Skeletal muscle tissue (tissue), 4 donors: ENCODE measurements around the gene STUM. TPM values are rescaled to one million over a fixed set of nuclear protein-coding genes. Genes with fewer than 3 reads are reported as not detected.

Experiments used
- H3K27ac ChIP-seq: one replicate; pipeline ENCODE4 v1.7.0; 2013; ENCODE audit warnings: mild to moderate bottlenecking, low read depth, low read length, inconsistent platforms
- H3K27me3 ChIP-seq, 3 donors: one replicate each; pipeline ENCODE4 v1.7.0; 2013; ENCODE audit warnings: low read length in 3 of 3; ENCODE audit not compliant: control insufficient read depth in 3 of 3, insufficient read depth in 3 of 3
- H3K36me3 ChIP-seq, 3 donors: one replicate each; pipeline ENCODE4 v1.7.0; 2013; ENCODE audit warnings: low read length in 3 of 3; ENCODE audit not compliant: control insufficient read depth in 3 of 3, insufficient read depth in 3 of 3
- H3K4me1 ChIP-seq, 3 donors: one replicate each; pipeline ENCODE4 v1.7.0; 2013; ENCODE audit warnings: low read length in 3 of 3, mild to moderate bottlenecking in 3 of 3; ENCODE audit not compliant: control insufficient read depth in 3 of 3, insufficient read depth in 3 of 3
- H3K4me3 ChIP-seq, 3 donors: one replicate each; pipeline ENCODE4 v1.7.0; 2013; ENCODE audit warnings: low read length in 3 of 3
- H3K9ac ChIP-seq, 3 donors: one replicate each; pipeline ENCODE4 v1.7.0; 2013; ENCODE audit warnings: low read length in 3 of 3, mild to moderate bottlenecking in 3 of 3, moderate library complexity in 2 of 3, low read depth in 1 of 3
- H3K9me3 ChIP-seq, 3 donors: one replicate each; pipeline ENCODE4 v1.7.0; 2013; ENCODE audit warnings: low read length in 3 of 3; ENCODE audit not compliant: control insufficient read depth in 3 of 3
- total RNA-seq: library from RNA; depleted of rRNA; stranded (reverse); fragments of >200 nt; gene quantifications from one replicate; pipeline ENCODE4 v1.2.3, GENCODE V29; 2014
- donor health status: Osteomylitis.

Gene STUM
- total RNA-seq, 1 donor from 2014 or later = 2.6 TPM

- Histone ChIP-seq H3K36me3 (peaks cover 6 to 14% (median 11%) of the 10 kb centered on the region in 3 donors), H3K27ac (no peak overlapping the region), H3K9ac (peak overlapping the region in 1 of 3 donors; percentile 45), H3K4me1 (peaks cover 0 to 47% (median 44%) of the 10 kb centered on the region in 3 donors), H3K4me3 (no peak overlapping the region), H3K9me3 (no peaks in the 10 kb centered on the region), H3K27me3 (no peaks in the 10 kb centered on the region)
Observed at GRCh38 chr1:226652613-226653012, 104.0 kb downstream of the STUM start.

- no peaks in the 10 kb centered on the region for H3K27me3 ChIP-seq
- H3K27ac ChIP-seq = peak overlapping the region; percentile 59
- H3K9ac ChIP-seq = peak overlapping the region in 1 of 3 donors; percentile 44
- H3K9me3 ChIP-seq = no peaks in the 10 kb centered on the region
- H3K4me1 ChIP-seq = peaks cover 0 to 54% (median 52%) of the 10 kb centered on the region in 3 donors
- H3K36me3 ChIP-seq = peaks cover 3 to 6% (median 3%) of the 10 kb centered on the region in 3 donors
- no peak overlapping the region for H3K4me3 ChIP-seq
Observed at GRCh38 chr1:226653311-226653921, 104.9 kb downstream of the STUM start.

GRCh38 chr1:226654046-226654667 is 105.6 kb downstream of the STUM start:
- H3K4me1 ChIP-seq = peaks cover 0 to 60% (median 58%) of the 10 kb centered on the region in 3 donors

GRCh38 chr1:226654668-226655055 is 106.1 kb downstream of the STUM start:
- Histone ChIP-seq H3K4me3 (no peak overlapping the region), H3K36me3 (no peaks in the 10 kb centered on the region), H3K4me1 (peaks cover 0 to 63% (median 59%) of the 10 kb centered on the region in 3 donors), H3K27me3 (no peaks in the 10 kb centered on the region), H3K27ac (peak overlapping the region; percentile 59), H3K9me3 (no peaks in the 10 kb centered on the region), H3K9ac (peak overlapping the region in 1 of 3 donors; percentile 33)

More at GRCh38 chr1:226654046-226654667, 105.6 kb downstream of the STUM start:
- Histone ChIP-seq H3K9ac (peak overlapping the region in 2 of 3 donors; percentile 33 to 38), H3K4me3 (no peak overlapping the region), H3K27me3 (no peaks in the 10 kb centered on the region), H3K27ac (peak overlapping the region; percentile 59), H3K36me3 (peaks cover 0 to 3% (median 3%) of the 10 kb centered on the region in 3 donors), H3K9me3 (no peaks in the 10 kb centered on the region)

GRCh38 chr1:226655251-226656163 is 106.9 kb downstream of the STUM start:
- no peaks in the 10 kb centered on the region for H3K9me3 ChIP-seq
- no peaks in the 10 kb centered on the region for H3K36me3 ChIP-seq
- peak overlapping the region in 1 of 3 donors; percentile 18 for H3K4me3 ChIP-seq
- H3K4me1 ChIP-seq = peaks cover 0 to 67% (median 65%) of the 10 kb centered on the region in 3 donors
- H3K27me3 ChIP-seq = no peaks in the 10 kb centered on the region
- H3K9ac ChIP-seq = peak overlapping the region in 1 of 3 donors; percentile 62
- H3K27ac ChIP-seq = peak overlapping the region; percentile 59

GRCh38 chr1:226656201-226656600 is 107.6 kb downstream of the STUM start:
- Histone ChIP-seq H3K9ac (peak overlapping the region in 1 of 3 donors; percentile 57), H3K4me1 (peaks cover 0 to 72% (median 70%) of the 10 kb centered on the region in 3 donors), H3K9me3 (no peaks in the 10 kb centered on the region), H3K27me3 (no peaks in the 10 kb centered on the region), H3K27ac (peak overlapping the region; percentile 59), H3K4me3 (peak overlapping the region in 1 of 3 donors; percentile 0), H3K36me3 (no peaks in the 10 kb centered on the region)

GRCh38 chr1:226656601-226657277 is 108.2 kb downstream of the STUM start:
- Histone ChIP-seq H3K4me1 (peaks cover 0 to 77% (median 75%) of the 10 kb centered on the region in 3 donors), H3K9ac (peak overlapping the region in 2 of 3 donors; percentile 37 to 57), H3K4me3 (peak overlapping the region in 1 of 3 donors; percentile 0), H3K9me3 (no peaks in the 10 kb centered on the region), H3K27ac (peak overlapping the region; percentile 7), H3K27me3 (no peaks in the 10 kb centered on the region), H3K36me3 (no peaks in the 10 kb centered on the region)

GRCh38 chr1:226657895-226658545 is 109.5 kb downstream of the STUM start:
- Histone ChIP-seq H3K27ac (peak overlapping the region; percentile 85), H3K4me3 (peak overlapping the region in 1 of 3 donors; percentile 0), H3K27me3 (no peaks in the 10 kb centered on the region), H3K4me1 (peaks cover 0 to 90% (median 88%) of the 10 kb centered on the region in 3 donors), H3K9me3 (no peaks in the 10 kb centered on the region), H3K9ac (peak overlapping the region in 1 of 3 donors; percentile 28), H3K36me3 (no peaks in the 10 kb centered on the region)
